ENCODE data around the gene ADAM19.

The ADAM19 gene

DNA sequence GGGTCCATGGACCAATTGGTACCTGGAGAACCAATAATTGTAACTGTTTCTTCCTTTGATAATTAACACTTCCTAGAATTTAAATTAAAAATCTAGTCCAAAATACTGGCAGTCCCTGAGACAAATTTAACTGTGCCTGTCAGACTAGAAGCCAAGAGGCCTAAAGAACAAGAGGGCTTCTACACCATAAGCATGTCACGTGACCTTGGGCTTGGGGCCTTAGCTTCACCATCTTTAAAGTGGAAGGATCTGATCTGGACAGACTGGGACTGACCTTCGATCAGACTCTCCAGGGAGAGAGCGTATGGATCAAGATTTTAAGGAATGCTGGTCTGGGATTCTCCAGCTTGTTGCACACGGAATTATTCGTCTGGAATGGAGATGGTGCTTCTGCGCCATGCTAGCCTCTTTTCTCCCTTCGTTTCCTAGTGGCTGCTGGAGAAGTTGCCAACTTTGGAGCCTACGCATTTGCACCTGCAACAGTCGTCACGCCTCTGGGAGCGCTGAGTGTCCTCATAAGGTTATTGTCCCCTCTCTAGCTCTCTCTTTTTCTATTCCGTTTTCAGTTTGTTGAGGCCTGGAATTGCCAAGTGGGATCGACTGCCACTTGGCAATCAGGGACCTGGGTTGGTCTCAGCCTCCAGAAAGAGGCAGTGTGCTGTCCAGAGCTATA, 107.1 kb downstream of the ADAM19 start:
- in situ Hi-C loops (cut with HindIII; ENCODE audit: low sequenced_read_pairs), result no loop called here

DNA sequence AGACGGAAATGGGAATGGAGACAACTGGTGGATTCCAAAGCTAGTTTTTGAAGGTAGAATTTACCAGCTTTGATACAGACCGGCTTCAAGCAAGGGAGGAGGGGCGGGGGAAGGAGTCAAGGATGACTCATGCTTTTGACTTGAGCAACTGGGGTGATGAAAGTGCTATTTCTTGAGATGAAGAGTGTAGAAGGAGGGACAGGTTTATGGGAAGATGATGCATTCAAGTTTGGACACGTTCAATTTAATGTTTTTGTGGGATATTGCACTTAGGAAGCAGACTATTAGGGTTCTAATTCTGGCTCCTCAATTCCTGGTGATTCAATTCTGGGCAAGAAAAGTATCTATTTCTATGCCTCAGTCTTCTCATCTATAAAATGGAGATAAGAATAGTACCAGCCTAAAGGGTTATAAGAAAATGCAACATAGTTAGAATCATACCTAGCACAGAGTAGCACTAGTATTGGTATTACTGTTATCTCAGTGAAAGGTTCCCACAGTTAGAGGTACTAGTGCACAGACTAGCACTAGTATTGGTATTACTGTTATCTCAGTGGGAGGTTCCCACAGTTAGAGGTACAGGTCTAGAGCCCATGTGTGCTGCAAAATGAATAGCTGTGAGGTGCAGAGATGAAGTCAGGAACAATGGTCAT, 110.9 kb downstream of the ADAM19 start:
- in situ Hi-C loops (cut with HindIII; ENCODE audit: low sequenced_read_pairs), result no loop called here

DNA sequence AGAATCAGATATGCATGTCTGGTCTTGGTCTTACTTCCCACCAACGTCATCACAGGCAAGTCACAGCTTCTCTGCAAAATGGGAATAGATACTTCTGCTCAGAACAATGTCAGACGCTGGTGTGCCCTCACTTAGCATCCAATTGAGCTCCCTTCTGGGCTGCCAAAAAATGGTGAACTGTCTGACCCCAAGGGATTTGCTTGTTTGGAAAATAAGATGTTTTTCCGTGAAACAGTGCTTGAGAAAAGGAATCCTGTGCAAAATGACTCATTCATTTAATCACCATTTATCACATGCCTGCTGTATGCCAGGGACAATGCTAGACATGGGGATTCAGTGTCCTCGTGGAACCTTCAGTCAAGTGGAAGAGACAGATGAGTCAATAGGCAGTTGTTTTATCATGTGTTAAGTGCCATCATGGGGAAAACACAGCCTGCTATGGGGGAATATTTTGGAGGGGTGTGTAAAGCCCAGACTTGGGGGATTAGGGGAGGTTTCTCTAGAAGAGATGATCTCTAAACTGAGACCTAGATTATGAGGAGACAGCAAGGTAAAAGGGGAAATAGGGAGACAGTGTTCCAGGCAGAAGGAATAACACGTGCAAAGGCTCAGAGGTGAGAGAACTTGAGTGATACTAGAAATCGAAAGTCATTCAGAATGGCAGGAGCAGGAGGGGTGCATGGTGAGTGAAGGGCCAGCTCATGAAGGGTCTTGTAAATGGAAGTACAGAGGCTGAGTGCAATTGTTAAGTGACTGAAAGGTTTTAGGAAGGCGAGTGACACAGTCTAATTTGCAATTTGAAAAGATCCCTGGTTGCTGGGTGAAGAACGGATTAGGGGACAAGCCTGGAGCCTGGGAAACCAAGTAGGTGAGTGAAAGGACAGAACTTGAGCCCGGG, 111.7 kb downstream of the ADAM19 start:
- in situ Hi-C loops (cut with HindIII; ENCODE audit: low sequenced_read_pairs), result no loop called here

DNA sequence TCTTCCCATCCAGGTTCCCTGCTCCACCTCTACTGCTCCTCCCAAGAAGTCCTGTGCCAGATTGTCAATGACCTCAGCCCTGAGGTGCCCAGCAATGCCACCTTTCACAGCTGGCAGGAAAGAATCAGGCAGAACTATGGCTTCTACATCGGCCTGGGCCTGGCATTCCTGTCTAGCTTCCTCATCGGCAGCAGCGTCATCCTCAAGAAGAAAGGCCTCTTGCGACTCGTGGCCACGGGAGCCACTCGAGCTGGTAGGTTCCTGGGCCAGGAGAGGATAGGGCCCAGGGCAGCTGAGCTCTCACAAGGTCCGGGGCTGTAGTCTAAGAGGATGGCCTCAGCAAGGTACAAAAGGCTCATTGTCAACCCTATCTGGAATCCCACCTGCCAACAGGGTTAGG, 112.5 kb downstream of the ADAM19 start:
- in situ Hi-C loops (cut with HindIII; ENCODE audit: low sequenced_read_pairs), result no loop called here

DNA sequence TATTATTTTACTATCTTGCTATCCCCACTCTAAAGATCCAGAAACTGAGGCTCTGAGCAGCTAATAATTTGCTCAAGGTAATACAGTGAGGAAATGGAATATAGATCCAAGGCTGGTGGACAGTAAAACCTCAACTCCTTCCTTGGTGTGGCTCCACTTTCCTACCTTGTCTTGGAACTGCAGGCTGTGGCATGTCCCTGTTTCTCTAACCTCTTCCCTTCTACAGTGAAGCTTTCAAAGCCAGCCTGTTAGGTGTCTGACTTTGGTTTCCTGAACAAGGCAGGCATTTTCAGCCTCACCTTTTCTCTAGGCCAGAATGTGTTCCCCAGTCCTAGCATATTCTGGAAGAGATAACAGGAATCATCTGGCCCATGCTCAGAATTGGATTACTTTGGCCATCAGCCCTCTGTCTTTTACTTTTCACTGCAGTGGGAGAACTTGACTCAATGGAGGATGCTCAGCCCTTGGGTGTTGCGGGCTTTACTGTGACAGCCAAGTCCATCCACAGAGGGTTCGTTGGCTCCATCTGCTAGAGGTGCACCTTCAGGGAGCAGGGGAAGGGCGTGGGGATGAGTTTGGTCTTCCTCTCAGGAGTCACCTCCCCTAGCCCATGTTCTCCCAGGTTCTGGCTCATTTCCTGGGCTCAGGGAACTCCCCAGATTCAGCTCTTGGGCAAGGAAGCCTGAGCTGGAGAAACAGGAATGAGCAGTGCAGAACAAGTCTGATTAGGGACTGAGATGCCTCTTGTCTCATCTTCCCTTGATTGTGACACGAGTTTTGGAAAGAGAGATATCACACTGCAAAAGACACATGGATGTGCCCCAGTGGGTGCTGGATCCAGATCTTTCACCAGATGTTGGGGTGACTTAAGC, 114.4 kb downstream of the ADAM19 start:
- in situ Hi-C loops (cut with HindIII; ENCODE audit: low sequenced_read_pairs), result no loop called here

GRCh38 chr5:157459715-157460599, 115.6 kb downstream of the ADAM19 start, which contains the start of gene NIPAL4:
Gene NIPAL4 (plus strand): TSS chr5:157460213. CDS start chr5:157460321, 108 bp downstream.
- in situ Hi-C loops (cut with HindIII; ENCODE audit: low sequenced_read_pairs), result no loop called here

DNA sequence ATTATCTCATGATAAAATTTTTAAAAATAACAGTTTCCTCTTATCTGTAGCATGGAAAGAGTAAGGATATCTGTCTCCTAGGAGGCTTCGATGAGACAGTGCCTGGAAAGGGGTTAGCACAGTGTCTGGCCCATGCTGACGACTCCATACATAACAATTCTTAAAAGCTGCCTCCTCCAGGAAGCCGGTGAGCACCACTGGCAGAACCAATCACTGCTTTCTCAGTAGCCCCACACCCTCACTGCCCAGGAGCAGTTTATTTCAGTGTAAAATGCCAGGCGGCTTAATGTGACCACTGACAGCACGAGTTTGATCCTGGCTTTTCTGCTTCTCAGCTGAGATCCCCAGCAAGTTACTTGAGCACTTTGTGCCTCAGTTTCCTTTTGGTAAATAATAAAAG, 116.7 kb downstream of the ADAM19 start:
- in situ Hi-C loops (cut with HindIII; ENCODE audit: low sequenced_read_pairs), result no loop called here

DNA sequence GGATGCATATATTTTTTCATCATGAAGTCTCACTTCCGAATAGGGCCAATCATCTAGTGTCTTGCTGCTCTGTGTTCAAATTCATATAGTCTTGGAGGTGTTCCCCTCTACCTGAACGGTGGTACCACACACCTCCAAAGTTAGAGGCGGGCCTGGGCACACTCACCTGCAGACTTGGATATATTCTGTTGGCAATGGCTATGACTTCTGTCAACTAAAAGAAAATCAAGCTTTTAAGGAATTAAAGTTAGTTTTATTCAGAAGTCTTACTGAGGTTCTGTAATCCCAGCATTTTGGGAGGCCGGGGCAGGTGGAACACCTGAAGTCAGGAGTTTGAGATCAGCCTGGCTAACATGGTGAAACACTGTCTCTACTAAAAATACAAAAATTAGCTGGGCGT, 118.2 kb downstream of the ADAM19 start:
- in situ Hi-C loops (cut with HindIII; ENCODE audit: low sequenced_read_pairs), result no loop called here

GRCh38 chr5:157456301-157456700, 119.3 kb downstream of the ADAM19 start:
- in situ Hi-C loops (cut with HindIII; ENCODE audit: low sequenced_read_pairs), result no loop called here

DNA sequence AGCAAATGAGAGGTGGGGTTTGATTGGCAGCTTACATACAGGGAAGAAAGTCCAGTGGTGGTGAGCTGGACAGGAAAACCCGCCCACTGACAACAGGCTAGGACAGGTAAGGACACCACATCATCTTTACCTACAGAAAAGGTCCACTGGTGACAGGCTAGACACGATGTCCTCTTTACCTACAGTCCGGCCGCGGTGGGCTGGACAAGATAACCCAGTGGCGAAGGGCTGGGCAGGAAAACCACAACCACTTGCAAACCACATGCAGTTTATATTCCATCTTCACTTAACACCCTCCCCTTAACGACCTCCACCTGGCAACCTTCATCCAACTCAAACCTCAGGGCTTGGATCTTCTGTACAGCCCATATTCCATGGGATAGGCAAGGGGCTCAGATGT, 120.5 kb downstream of the ADAM19 start:
- in situ Hi-C loops (cut with HindIII; ENCODE audit: low sequenced_read_pairs), result no loop called here

GRCh38 chr5:157454273-157454672, 121.3 kb downstream of the ADAM19 start:
- in situ Hi-C loops (cut with HindIII; ENCODE audit: low sequenced_read_pairs), result no loop called here

DNA sequence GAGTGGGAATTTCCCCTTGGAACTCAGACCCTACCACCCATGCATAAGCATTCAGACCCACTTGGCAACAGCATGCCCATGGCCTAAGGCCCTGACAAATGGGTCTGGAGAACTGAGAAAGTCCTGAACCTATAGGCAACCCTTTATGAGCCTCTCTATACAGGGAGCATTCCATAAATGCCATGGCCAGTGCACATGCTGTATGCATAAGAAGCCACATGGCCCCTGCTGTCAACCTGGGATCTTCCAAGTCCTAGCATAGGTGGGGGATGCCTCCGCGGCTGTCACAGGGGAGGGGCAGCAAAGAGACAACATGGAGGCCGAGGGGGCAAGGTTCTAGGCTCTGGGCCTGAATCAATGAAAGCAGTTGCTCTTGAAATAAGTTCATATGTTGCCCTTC, 123.8 kb downstream of the ADAM19 start:
- in situ Hi-C loops (cut with HindIII; ENCODE audit: low sequenced_read_pairs), result no loop called here

- in situ Hi-C loops (cut with HindIII; ENCODE audit: low sequenced_read_pairs), result no loop called here
These were observed 125.6 kb downstream of the ADAM19 start for GRCh38 chr5:157450024-157450423.

GRCh38 chr5:157449011-157449723, 126.4 kb downstream of the ADAM19 start:
- in situ Hi-C loops (cut with HindIII; ENCODE audit: low sequenced_read_pairs), result no loop called here

- in situ Hi-C loops (cut with HindIII; ENCODE audit: low sequenced_read_pairs), result no loop called here
These were observed 128.4 kb downstream of the ADAM19 start for GRCh38 chr5:157447201-157447637.

DNA sequence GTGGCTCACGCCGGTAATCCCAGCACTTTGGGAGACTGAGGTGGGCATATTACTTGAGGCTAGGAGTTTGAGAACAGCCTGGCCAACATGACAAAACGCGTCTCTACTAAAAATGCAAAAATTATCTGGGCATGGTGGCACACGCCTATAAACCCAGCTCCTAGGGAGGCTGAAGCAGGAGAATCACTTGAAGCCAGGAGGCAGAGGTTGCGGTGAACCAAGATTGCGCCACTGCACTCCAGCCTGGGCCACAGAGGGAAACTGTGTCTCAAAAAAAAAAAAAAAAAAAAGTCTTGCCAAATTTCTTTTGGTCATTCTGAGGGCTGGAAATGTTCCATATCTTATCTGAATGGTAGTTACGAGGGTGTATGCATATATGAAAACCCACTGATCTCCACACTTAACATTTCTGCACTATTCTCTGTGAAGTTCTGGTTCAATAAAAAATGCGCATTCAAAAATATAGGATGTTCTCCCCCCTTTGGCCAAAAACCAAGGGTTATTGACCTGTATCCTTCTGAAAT, 129.1 kb downstream of the ADAM19 start:
- in situ Hi-C loops (cut with HindIII; ENCODE audit: low sequenced_read_pairs), result no loop called here

- in situ Hi-C loops (cut with HindIII; ENCODE audit: low sequenced_read_pairs), result no loop called here
These were observed 129.7 kb downstream of the ADAM19 start for GRCh38 chr5:157445745-157446411.

GRCh38 chr5:157444224-157444623, 131.4 kb downstream of the ADAM19 start:
- in situ Hi-C loops (cut with HindIII; ENCODE audit: low sequenced_read_pairs), result no loop called here

All from DLD1 (cell line).